HG03066 (cell line): ENCODE results near the gene TBX10.
"Not testable (repeated sequence)": the region's sequence is repeated elsewhere in the genome, so short reads cannot be mapped to it uniquely, and the experiment has no call there.

Source experiments
- ATAC-seq: cut with Tn5 transposase; IDR thresholded peaks from one replicate; pipeline ENCODE4 v1.9.1; 2021; ENCODE audit warnings: low read depth; ENCODE audit not compliant: unreplicated experiment

Gene TBX10

GRCh38 chr11:67639438-67639859 is at the start of gene TBX10:
TSS of gene TBX10 (minus strand) at chr11:67639763. CDS start at chr11:67639472, 291 bp downstream.
- ATAC-seq: no peak

- no peak for ATAC-seq
These were observed 49.6 kb upstream of the TBX10 start for GRCh38 chr11:67689178-67689577.

- no peak for ATAC-seq
These were observed 48.4 kb upstream of the TBX10 start for GRCh38 chr11:67687986-67688385.

- not testable (repeated sequence) for ATAC-seq
These were observed 46.2 kb upstream of the TBX10 start for GRCh38 chr11:67685641-67686332.

- ATAC-seq: not testable (repeated sequence)
These were observed 42.8 kb upstream of the TBX10 start for GRCh38 chr11:67682126-67683034.

- ATAC-seq: no peak
These were observed 41.3 kb upstream of the TBX10 start for GRCh38 chr11:67680696-67681470.

- ATAC-seq: no peak
These were observed 35.6 kb upstream of the TBX10 start for GRCh38 chr11:67675058-67675747.

- no peak for ATAC-seq
These were observed 34.9 kb upstream of the TBX10 start, which contains the start of gene ALDH3B2 for GRCh38 chr11:67674442-67674871. TSS of gene ALDH3B2 (minus strand) at chr11:67674623. CDS start at chr11:67666935, 7,688 bp downstream.

GRCh38 chr11:67673902-67674301 is 34.3 kb upstream of the TBX10 start:
- no peak for ATAC-seq

- no peak for ATAC-seq
These were observed 33.8 kb upstream of the TBX10 start for GRCh38 chr11:67673358-67673757.

- no peak for ATAC-seq
These were observed 31.6 kb upstream of the TBX10 start for GRCh38 chr11:67671211-67671520.

- no peak for ATAC-seq
These were observed 31.0 kb upstream of the TBX10 start for GRCh38 chr11:67670316-67671210.

GRCh38 chr11:67668192-67668551 is 28.6 kb upstream of the TBX10 start:
- no peak for ATAC-seq

- no peak for ATAC-seq
These were observed 28.1 kb upstream of the TBX10 start for GRCh38 chr11:67667490-67668191.

GRCh38 chr11:67666676-67667489 is 27.3 kb upstream of the TBX10 start:
- no peak for ATAC-seq

GRCh38 chr11:67666303-67666645 is 26.7 kb upstream of the TBX10 start:
- no peak for ATAC-seq

- no peak for ATAC-seq
These were observed 26.2 kb upstream of the TBX10 start for GRCh38 chr11:67665541-67666302.
